K562 (cell line): ENCODE results near the gene NUP50. TPM values are rescaled to one million over a fixed set of nuclear protein-coding genes. Genes with fewer than 3 reads are reported as not detected.

Experiments used
- CC2D1A ChIP-seq: fragments of 450-650 bp; IDR thresholded peaks from 2 replicates; pipeline ENCODE4 v1.6.1; 2017; ENCODE audit warnings: mild to moderate bottlenecking
- HNRNPLL ChIP-seq: fragments of 200-400 bp; formaldehyde crosslinking; IDR thresholded peaks from 2 replicates; pipeline ENCODE4 v1.6.1; 2017; ENCODE audit warnings: low read length, low read depth, mild to moderate bottlenecking; ENCODE audit not compliant: poor library complexity, severe bottlenecking
- NFIC ChIP-seq: fragments of 450-650 bp; IDR thresholded peaks from 2 replicates; pipeline ENCODE4 v1.6.1; 2017; ENCODE audit warnings: mild to moderate bottlenecking, inconsistent platforms
- SUPT5H ChIP-seq: fragments of 450-650 bp; IDR thresholded peaks from 2 replicates; pipeline ENCODE4 v1.6.1; 2016
- TCF7L2 ChIP-seq: fragments of 150-350 bp; IDR thresholded peaks from 2 replicates; pipeline ENCODE4 v1.6.1; 2016; ENCODE audit warnings: low read depth, mild to moderate bottlenecking, low read length, moderate library complexity
- TEAD2 ChIP-seq: fragments of 450-650 bp; IDR thresholded peaks from 2 replicates; pipeline ENCODE4 v1.6.1; 2016; ENCODE audit warnings: missing genetic modification characterization, control low read depth, missing compliant biosample characterization
- XRCC5 ChIP-seq: fragments of 200-400 bp; formaldehyde crosslinking; IDR thresholded peaks from 2 replicates; pipeline ENCODE4 v1.6.1; 2017; ENCODE audit warnings: low read depth, mild to moderate bottlenecking, low read length
- ZNF143 ChIP-seq: sonication (generic); formaldehyde crosslinking; IDR thresholded peaks from 2 replicates; pipeline ENCODE4 v1.9.0; 2022; ENCODE audit warnings: mild to moderate bottlenecking, missing genetic modification reagents
- ZNF445 ChIP-seq: fragments of 250-450 bp; sonication (Bioruptor Pico); IDR thresholded peaks from 2 replicates; pipeline ENCODE4 v1.4.0; 2020; ENCODE audit warnings: low read depth, mild to moderate bottlenecking, moderate library complexity
- polyA plus RNA-seq, 8 experiments: library from polyadenylated mRNA; depleted of rRNA in 4 of 8; stranded (reverse) in 5 of 8; unstranded in 3 of 8; fragments of >200 nt; fragmentation: Nextera tagmentation in 2 of 8; fragmentation: Illumina TruSeq in 1 of 8; extraction: Ambion mirVana in 2 of 8; extraction: Trizol in 1 of 8; gene quantifications; 2 replicates each; pipeline versions ENCODE4 v1.2.1 to v1.2.3, GENCODE V29; 2011 to 2014; ENCODE audit warnings: inconsistent platforms in 1 of 8, missing spikeins in 1 of 8
- total RNA-seq, 7 experiments: library from RNA; depleted of rRNA in 6 of 7; stranded (reverse); fragments of >200 nt in 6 of 7; fragmentation: Illumina TruSeq in 2 of 7; extraction: Trizol in 2 of 7; gene quantifications; 2 replicates each; pipeline versions ENCODE4 v1.2.1 to v1.2.3, GENCODE V29; 2011 to 2021; ENCODE audit warnings: low replicate concordance in 1 of 7
- TF ChIP-seq, protein P1 (sequence below): fragments of 450-650 bp; IDR thresholded peaks from 2 replicates; pipeline ENCODE4 v1.7.0; 2016; ENCODE audit warnings: borderline replicate concordance
- TF ChIP-seq, protein P2 (sequence below): sonication (generic); formaldehyde crosslinking; IDR thresholded peaks from 2 replicates; pipeline ENCODE4 v1.8.1; 2023; ENCODE audit warnings: missing genetic modification reagents, mild to moderate bottlenecking, borderline replicate concordance
- TF ChIP-seq, protein P3 (sequence below), 3 experiments: fragments of 200-800 bp in 1 of 3; sonication (Bioruptor generic) in 1 of 3; sonication (generic) in 1 of 3; formaldehyde crosslinking in 1 of 3; IDR thresholded peaks; 2 replicates each; pipeline versions ENCODE4 v1.6.1 to v1.8.0; 2016 to 2022; ENCODE audit warnings: mild to moderate bottlenecking in 2 of 3, missing compliant biosample characterization in 2 of 3, missing genetic modification characterization in 2 of 3, missing genetic modification reagents in 1 of 3
- TF ChIP-seq, protein P4 (sequence below), 2 experiments: fragments of 450-650 bp in 1 of 2; sonication (generic) in 1 of 2; formaldehyde crosslinking in 1 of 2; IDR thresholded peaks in 1 of 2; conservative IDR thresholded peaks in 1 of 2; 2 replicates each; pipeline versions ENCODE4 v1.6.1 to v1.8.1; 2016 to 2023; ENCODE audit warnings: mild to moderate bottlenecking in 2 of 2, moderate library complexity in 2 of 2, inconsistent platforms in 1 of 2, missing genetic modification reagents in 1 of 2
- TF ChIP-seq, protein P5 (sequence below): sonication (generic); formaldehyde crosslinking; IDR thresholded peaks from 2 replicates; pipeline ENCODE4 v1.8.0; 2022; ENCODE audit warnings: mild to moderate bottlenecking, missing genetic modification reagents, borderline replicate concordance

NUP50 gene
- total and polyA plus RNA-seq, 9 of the 15 experiments (the other 6 are each of a cell fraction or from before 2014, with no cell fraction given) = 23.8 to 83.7 (median 55.3) TPM

DNA sequence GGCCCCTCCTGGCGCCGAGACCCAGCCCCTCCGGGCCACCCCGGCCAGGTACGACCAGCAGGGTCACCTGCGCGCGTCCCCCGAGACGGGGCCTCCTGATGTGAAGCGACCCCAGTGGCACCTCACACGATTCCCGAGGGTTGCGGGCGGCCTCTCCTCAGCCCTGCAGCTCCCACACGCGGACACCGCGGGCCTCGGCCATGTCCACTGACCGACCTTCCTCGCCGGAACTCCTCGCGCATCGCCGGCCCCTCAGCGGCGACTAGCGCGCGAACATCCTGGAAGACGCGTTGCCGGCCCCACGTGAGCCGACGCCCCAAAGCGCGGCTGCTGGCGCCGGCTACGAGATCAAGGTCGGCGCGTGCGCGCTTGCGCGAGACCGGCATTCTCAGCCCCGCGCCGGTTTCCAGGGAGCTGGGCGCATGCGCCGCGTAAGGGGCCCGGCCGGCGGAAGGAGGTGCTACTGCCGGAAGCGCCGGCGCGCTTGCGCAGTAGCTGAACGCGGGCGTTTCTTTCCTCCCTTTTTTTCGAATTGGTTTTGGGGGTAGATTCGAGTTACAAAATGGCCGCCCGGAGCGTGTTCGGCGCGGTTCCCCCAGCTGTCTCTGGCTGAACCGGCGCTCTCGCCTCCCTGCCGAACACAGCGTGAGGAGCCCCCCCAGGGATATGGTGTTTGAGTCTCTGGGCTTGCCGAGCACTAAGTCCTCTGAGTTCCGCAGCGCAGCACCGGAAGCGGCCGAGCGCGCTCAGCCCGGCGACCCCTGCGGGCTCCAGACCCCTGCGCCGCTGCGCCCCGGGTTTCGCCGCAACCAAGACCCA lies at the start of gene NUP50 (continued):
- TF ChIP-seq, protein P1, sequence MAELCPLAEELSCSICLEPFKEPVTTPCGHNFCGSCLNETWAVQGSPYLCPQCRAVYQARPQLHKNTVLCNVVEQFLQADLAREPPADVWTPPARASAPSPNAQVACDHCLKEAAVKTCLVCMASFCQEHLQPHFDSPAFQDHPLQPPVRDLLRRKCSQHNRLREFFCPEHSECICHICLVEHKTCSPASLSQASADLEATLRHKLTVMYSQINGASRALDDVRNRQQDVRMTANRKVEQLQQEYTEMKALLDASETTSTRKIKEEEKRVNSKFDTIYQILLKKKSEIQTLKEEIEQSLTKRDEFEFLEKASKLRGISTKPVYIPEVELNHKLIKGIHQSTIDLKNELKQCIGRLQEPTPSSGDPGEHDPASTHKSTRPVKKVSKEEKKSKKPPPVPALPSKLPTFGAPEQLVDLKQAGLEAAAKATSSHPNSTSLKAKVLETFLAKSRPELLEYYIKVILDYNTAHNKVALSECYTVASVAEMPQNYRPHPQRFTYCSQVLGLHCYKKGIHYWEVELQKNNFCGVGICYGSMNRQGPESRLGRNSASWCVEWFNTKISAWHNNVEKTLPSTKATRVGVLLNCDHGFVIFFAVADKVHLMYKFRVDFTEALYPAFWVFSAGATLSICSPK = no peak
- TF ChIP-seq CC2D1A = no peak
- TF ChIP-seq ZNF445 (CRISPR knock-in tag) = no peak
- no peak for TF ChIP-seq XRCC5
- TF ChIP-seq, protein P2, sequence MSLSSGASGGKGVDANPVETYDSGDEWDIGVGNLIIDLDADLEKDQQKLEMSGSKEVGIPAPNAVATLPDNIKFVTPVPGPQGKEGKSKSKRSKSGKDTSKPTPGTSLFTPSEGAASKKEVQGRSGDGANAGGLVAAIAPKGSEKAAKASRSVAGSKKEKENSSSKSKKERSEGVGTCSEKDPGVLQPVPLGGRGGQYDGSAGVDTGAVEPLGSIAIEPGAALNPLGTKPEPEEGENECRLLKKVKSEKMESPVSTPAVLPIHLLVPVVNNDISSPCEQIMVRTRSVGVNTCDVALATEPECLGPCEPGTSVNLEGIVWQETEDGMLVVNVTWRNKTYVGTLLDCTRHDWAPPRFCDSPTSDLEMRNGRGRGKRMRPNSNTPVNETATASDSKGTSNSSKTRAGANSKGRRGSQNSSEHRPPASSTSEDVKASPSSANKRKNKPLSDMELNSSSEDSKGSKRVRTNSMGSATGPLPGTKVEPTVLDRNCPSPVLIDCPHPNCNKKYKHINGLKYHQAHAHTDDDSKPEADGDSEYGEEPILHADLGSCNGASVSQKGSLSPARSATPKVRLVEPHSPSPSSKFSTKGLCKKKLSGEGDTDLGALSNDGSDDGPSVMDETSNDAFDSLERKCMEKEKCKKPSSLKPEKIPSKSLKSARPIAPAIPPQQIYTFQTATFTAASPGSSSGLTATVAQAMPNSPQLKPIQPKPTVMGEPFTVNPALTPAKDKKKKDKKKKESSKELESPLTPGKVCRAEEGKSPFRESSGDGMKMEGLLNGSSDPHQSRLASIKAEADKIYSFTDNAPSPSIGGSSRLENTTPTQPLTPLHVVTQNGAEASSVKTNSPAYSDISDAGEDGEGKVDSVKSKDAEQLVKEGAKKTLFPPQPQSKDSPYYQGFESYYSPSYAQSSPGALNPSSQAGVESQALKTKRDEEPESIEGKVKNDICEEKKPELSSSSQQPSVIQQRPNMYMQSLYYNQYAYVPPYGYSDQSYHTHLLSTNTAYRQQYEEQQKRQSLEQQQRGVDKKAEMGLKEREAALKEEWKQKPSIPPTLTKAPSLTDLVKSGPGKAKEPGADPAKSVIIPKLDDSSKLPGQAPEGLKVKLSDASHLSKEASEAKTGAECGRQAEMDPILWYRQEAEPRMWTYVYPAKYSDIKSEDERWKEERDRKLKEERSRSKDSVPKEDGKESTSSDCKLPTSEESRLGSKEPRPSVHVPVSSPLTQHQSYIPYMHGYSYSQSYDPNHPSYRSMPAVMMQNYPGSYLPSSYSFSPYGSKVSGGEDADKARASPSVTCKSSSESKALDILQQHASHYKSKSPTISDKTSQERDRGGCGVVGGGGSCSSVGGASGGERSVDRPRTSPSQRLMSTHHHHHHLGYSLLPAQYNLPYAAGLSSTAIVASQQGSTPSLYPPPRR (CRISPR knock-in tag) = no peak
- TF ChIP-seq NFIC = no peak
- no peak for TF ChIP-seq HNRNPLL
- TF ChIP-seq, protein P3, sequence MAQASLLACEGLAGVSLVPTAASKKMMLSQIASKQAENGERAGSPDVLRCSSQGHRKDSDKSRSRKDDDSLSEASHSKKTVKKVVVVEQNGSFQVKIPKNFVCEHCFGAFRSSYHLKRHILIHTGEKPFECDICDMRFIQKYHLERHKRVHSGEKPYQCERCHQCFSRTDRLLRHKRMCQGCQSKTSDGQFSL (CRISPR knock-in tag; IDR thresholded peaks at IDR 0.05) = no peak
- TF ChIP-seq, protein P3 (tag; IDR thresholded peaks at IDR 0.05) = no peak
- TF ChIP-seq, protein P4, sequence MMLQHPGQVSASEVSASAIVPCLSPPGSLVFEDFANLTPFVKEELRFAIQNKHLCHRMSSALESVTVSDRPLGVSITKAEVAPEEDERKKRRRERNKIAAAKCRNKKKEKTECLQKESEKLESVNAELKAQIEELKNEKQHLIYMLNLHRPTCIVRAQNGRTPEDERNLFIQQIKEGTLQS (IDR thresholded peaks at IDR 0.05) = no peak
- TF ChIP-seq, protein P4 (CRISPR knock-in tag; conservative IDR thresholded peaks at IDR 0.05) = no peak
- TF ChIP-seq, protein P5, sequence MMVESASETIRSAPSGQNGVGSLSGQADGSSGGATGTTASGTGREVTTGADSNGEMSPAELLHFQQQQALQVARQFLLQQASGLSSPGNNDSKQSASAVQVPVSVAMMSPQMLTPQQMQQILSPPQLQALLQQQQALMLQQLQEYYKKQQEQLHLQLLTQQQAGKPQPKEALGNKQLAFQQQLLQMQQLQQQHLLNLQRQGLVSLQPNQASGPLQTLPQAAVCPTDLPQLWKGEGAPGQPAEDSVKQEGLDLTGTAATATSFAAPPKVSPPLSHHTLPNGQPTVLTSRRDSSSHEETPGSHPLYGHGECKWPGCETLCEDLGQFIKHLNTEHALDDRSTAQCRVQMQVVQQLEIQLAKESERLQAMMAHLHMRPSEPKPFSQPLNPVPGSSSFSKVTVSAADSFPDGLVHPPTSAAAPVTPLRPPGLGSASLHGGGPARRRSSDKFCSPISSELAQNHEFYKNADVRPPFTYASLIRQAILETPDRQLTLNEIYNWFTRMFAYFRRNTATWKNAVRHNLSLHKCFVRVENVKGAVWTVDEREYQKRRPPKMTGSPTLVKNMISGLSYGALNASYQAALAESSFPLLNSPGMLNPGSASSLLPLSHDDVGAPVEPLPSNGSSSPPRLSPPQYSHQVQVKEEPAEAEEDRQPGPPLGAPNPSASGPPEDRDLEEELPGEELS (CRISPR knock-in tag) = 0 out of 2 replicates have a peak, but pooled peaks have one; percentile 44
- TF ChIP-seq ZNF143 (CRISPR knock-in tag) = no peak
- TF ChIP-seq TEAD2 (tag) = no peak
- TF ChIP-seq TCF7L2 = no peak
- TF ChIP-seq SUPT5H = peak; percentile 67
